Epithelial cell of proximal tubule (primary cell): ENCODE measurements around the gene CDK8. TPM values are rescaled to one million over a fixed set of nuclear protein-coding genes. Genes with fewer than 3 reads are reported as not detected.
A peak's percentile ranks its signal among the peaks of the same experiment; 100 is the strongest.

ENCODE experiments used
- DNase-seq: peaks from one replicate; pipeline ENCODE4 v3.0.0-alpha.2; 2011; ENCODE audit warnings: low read depth
- H3K4me3 ChIP-seq: 2 replicates; pipeline ENCODE4 v1.5.1; 2011; ENCODE audit warnings: low read depth, mild to moderate bottlenecking, low read length
- CTCF ChIP-seq: conservative IDR thresholded peaks from 2 replicates; pipeline ENCODE4 v1.5.1; 2012; ENCODE audit warnings: low read depth, mild to moderate bottlenecking, low read length
- total RNA-seq: library from RNA; depleted of rRNA; stranded (reverse); fragments of >200 nt; gene quantifications from 2 replicates; pipeline ENCODE4 v1.2.3, GENCODE V29; 2015

Gene CDK8
- total RNA-seq: 15.3 and 16.9 TPM in 2 replicates

- TF ChIP-seq CTCF: no peak
- H3K4me3 ChIP-seq: peak within 1 kb of the TSS; percentile 80
- peak; percentile 40 for DNase-seq
Observed at GRCh38 chr13:26253787-26254582, at the start of gene CDK8. Gene CDK8 (plus strand): TSS chr13:26254129. CDS start chr13:26254642, 513 bp downstream.

- no peak for DNase-seq
- TF ChIP-seq CTCF: no peak
- no peak overlapping the region for H3K4me3 ChIP-seq
Observed at GRCh38 chr13:26208287-26208686, 45.6 kb upstream of the CDK8 start.

- TF ChIP-seq CTCF: no peak
Observed at GRCh38 chr13:26213345-26213744, 40.6 kb upstream of the CDK8 start.

GRCh38 chr13:26213982-26214381 lies 39.9 kb upstream of the CDK8 start:
- H3K4me3 ChIP-seq: no peak overlapping the region
- no peak for DNase-seq
- no peak for TF ChIP-seq CTCF

More at GRCh38 chr13:26213345-26213744, 40.6 kb upstream of the CDK8 start:
- H3K4me3 ChIP-seq: no peak overlapping the region
- DNase-seq: no peak

GRCh38 chr13:26216042-26216441 lies 37.9 kb upstream of the CDK8 start:
- no peak for DNase-seq
- H3K4me3 ChIP-seq: no peak overlapping the region
- TF ChIP-seq CTCF: no peak

- no peak overlapping the region for H3K4me3 ChIP-seq
- DNase-seq: no peak
- no peak for TF ChIP-seq CTCF
Observed at GRCh38 chr13:26219726-26220125, 34.2 kb upstream of the CDK8 start.

GRCh38 chr13:26220575-26220974 lies 33.4 kb upstream of the CDK8 start:
- H3K4me3 ChIP-seq: peak overlapping the region; percentile 98
- no peak for TF ChIP-seq CTCF
- DNase-seq: peak; percentile 52
